ENCODE results near the gene UBE2D3. TPM values are rescaled to one million over a fixed set of nuclear protein-coding genes. Genes with fewer than 3 reads are reported as not detected.
A peak's percentile ranks its signal among the peaks of the same experiment; 100 is the strongest.

Gene UBE2D3
- total RNA-seq, 1 experiment from 2014 or later, result 351 TPM

GRCh38 chr4:102827674-102828496 lies 534 bp upstream of the UBE2D3 start (continued):
- TF ChIP-seq E2F1 (CRISPR knock-in tag; IDR thresholded peaks at IDR 0.05) (peak; percentile 75; the same call in 1 of the 2 replicates), FOXP4 (CRISPR knock-in tag; IDR thresholded peaks at IDR 0.05) (0 out of 2 replicates have a peak, but pooled peaks have one; percentile 8), SP1 (CRISPR knock-in tag; conservative IDR thresholded peaks at IDR 0.05) (peak; percentile 45; the same call in 1 of the 2 replicates), FOXK1 (CRISPR knock-in tag; IDR thresholded peaks at IDR 0.05) (peak; percentile 55; the same call in 1 of the 2 replicates), MYBL2 (CRISPR knock-in tag; IDR thresholded peaks at IDR 0.05) (peak; percentile 41; the same call in 1 of the 2 replicates), CREM (CRISPR knock-in tag; IDR thresholded peaks at IDR 0.05) (peak; percentile 63; the same call in 1 of the 2 replicates), GABPB1 (CRISPR knock-in tag; IDR thresholded peaks at IDR 0.05) (0 out of 2 replicates have a peak, but pooled peaks have one; percentile 45)

GRCh38 chr4:102826105-102826889 lies 1.1 kb downstream of the UBE2D3 start:
- Mint-ChIP-seq H3K4me1 (peaks cover 47% of the 10 kb centered on the region), H3K27me3 (ENCODE audit: low read depth) (no peaks in the 10 kb centered on the region), H3K9me3 (no peaks in the 10 kb centered on the region), H3K4me3 (no peak overlapping the region), H3K27ac (no peak overlapping the region), H3K36me3 (peaks cover 11% of the 10 kb centered on the region)
- CTCF ChIA-PET, result no interaction called here
- no peak for DNase-seq (ENCODE audit: low spot score)
- no peak for ATAC-seq
- POLR2A ChIA-PET, result interaction anchor here (1.0 to 6.0 kb wide), 5 partner anchors 8 to 65 kb away, joined by 7 to 113 read pairs (median 10); partner anchors contain the start of genes CISD2 and MANBA
- TF ChIP-seq RELA (CRISPR knock-in tag; IDR thresholded peaks at IDR 0.05; ENCODE audit: borderline replicate concordance), result no peak
- 0 out of 2 replicates have a peak, but pooled peaks have one; percentile 19 for TF ChIP-seq FOXP4 (CRISPR knock-in tag; IDR thresholded peaks at IDR 0.05)
- TF ChIP-seq KAT7 (CRISPR knock-in tag; IDR thresholded peaks at IDR 0.05; ENCODE audit: borderline replicate concordance), result peak; percentile 2; the same call in 1 of the 2 replicates
- TF ChIP-seq ELF4 (CRISPR knock-in tag; IDR thresholded peaks at IDR 0.05; ENCODE audit: low read depth), result no peak
- TF ChIP-seq NR2C2 (CRISPR knock-in tag; IDR thresholded peaks at IDR 0.05), result no peak
- TF ChIP-seq MAX (CRISPR knock-in tag; IDR thresholded peaks at IDR 0.05), result no peak
- no peak for TF ChIP-seq E2F4 (CRISPR knock-in tag; IDR thresholded peaks at IDR 0.05; ENCODE audit: borderline replicate concordance, low read depth)
- TF ChIP-seq JUN (CRISPR knock-in tag; IDR thresholded peaks at IDR 0.05), result no peak
- TF ChIP-seq ZMAT4 (CRISPR knock-in tag; IDR thresholded peaks at IDR 0.05), result no peak
- no peak for TF ChIP-seq ZNF425 (CRISPR knock-in tag; conservative IDR thresholded peaks at IDR 0.05)
- no peak for TF ChIP-seq ZBTB43 (CRISPR knock-in tag; IDR thresholded peaks at IDR 0.05)
